Panc1 (cell line): Measurements from ENCODE around the gene VOPP1.

Experiments used
- POLR2AphosphoS5 ChIP-seq: IDR thresholded peaks from 2 replicates; pipeline ENCODE4 v1.6.1; 2012; ENCODE audit warnings: mild to moderate bottlenecking, low read depth, low read length, moderate library complexity
- TF ChIP-seq, protein P1 (sequence below): fragments of 450-650 bp; IDR thresholded peaks from 2 replicates; pipeline ENCODE4 v1.5.1; 2017; ENCODE audit warnings: mild to moderate bottlenecking

- TF ChIP-seq, protein P1, sequence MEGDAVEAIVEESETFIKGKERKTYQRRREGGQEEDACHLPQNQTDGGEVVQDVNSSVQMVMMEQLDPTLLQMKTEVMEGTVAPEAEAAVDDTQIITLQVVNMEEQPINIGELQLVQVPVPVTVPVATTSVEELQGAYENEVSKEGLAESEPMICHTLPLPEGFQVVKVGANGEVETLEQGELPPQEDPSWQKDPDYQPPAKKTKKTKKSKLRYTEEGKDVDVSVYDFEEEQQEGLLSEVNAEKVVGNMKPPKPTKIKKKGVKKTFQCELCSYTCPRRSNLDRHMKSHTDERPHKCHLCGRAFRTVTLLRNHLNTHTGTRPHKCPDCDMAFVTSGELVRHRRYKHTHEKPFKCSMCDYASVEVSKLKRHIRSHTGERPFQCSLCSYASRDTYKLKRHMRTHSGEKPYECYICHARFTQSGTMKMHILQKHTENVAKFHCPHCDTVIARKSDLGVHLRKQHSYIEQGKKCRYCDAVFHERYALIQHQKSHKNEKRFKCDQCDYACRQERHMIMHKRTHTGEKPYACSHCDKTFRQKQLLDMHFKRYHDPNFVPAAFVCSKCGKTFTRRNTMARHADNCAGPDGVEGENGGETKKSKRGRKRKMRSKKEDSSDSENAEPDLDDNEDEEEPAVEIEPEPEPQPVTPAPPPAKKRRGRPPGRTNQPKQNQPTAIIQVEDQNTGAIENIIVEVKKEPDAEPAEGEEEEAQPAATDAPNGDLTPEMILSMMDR, result no peak
- no peak for TF ChIP-seq POLR2AphosphoS5
Measured at GRCh38 chr7:55527307-55527706, 45.0 kb downstream of the VOPP1 start.
